HG03066 (cell line): Measurements from ENCODE around the gene TBCA.

Source experiments
- ATAC-seq: cut with Tn5 transposase; IDR thresholded peaks from one replicate; pipeline ENCODE4 v1.9.1; 2021; ENCODE audit warnings: low read depth; ENCODE audit not compliant: unreplicated experiment

The TBCA gene, protein sequence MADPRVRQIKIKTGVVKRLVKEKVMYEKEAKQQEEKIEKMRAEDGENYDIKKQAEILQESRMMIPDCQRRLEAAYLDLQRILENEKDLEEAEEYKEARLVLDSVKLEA

DNA sequence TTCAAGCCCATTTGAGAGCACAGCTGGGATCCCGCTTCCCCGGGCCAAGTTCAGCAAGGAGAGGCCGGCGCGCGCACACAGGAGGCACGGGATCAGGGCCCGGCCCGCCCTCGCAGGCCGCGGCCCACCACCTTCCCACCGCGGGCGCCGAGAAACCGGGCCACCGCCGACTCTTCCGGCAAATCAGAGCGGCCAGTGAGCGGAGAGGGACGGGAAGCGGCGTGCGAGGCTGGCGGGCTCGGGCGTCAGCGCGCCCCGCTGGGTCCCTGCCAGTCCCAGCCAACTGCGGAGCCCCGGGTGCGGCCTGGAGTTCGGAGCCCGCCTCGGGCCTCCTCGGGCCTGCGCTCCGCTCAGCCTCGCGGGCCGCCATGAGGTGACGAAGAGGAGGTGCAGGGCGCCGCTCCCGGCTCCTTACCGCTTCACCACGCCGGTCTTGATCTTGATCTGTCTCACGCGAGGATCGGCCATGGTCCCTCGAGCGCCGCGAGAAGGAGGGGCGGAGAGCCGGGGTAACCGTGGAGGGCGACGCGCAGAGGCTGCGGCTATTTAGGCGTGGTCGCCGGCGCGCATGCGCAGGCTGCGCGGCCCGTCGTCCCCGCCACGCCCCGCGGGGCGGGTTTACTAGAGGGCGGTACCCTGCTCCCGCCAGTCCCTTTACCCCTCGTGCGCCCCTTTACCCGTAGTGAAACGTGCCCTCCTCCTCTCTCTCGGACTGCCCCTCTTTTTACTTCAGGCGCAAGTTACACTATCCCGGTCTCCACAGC, at the start of gene TBCA:
Gene TBCA (minus strand): TSS at position 550 of the 764 bp plus-strand sequence. CDS start 82 bp downstream, at position 468.
- ATAC-seq: peak; percentile 86

DNA sequence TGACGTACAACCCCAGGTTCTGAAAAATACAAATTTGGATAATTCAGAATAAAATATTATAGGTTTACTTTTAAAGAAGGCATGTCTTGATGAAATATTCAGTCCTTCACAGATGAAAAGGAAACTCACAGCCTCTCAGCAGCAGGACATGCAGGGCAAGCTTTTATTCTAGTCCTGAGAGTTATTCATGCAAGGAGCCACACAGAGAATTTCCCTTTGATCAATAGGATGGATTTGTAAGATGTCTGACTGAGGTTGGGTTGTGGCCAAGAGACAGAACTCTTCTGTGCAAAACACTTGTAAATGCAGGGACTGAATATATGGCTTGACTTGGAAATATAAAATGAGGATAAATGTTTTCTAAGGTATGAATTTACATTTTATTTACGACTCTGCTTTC, 48.8 kb upstream of the TBCA start:
- no peak for ATAC-seq

DNA sequence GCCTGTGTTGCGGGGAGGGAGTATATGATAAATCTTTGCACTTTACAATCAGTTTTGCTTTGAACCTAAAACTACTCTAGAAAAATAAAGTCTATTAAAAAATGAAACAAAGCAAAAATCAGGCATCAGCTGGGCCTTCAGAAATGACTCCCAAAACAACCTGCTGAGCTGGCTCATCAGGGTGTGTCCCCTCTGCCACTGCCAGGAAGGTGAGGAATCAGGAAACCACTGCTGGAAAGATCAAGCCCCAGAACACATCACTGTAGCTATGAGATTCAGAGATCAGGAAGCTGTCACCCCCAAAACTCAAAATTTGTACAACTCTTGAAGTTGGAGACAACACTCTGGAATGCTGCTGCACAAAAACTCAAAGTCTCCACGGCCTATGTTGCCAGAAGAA, 40.5 kb upstream of the TBCA start:
- ATAC-seq: no peak

DNA sequence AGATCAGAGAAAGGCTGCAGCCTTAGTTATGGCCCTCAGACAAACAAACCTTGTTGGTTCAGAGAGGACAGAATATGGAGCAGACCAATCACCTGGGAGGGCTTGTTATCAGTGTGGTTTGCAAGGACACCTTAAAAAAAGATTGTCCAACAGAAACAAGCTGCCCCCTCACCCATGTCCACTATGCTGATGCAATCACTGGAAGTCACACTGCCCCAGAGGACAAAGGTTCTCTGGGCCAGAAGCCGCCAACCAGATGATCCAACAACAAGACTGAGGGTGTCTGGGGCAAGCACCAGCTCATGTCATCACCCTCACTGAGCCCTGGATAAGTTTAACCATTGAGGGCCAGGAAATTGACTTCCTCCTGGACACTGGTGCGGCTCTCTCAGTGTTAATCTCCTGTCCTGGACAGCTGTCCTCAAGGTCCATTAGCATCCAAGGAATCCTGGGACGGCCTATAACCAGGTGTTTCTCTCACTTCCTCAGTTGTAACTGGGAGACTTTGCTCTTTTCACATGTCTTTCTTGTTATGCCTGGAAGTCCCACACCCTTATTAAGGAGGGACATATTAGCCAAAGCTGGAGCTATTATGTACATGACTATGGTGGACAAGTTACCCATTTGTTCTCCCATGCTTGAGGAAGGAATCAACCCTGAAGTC, 36.9 kb upstream of the TBCA start:
- ATAC-seq: no peak

DNA sequence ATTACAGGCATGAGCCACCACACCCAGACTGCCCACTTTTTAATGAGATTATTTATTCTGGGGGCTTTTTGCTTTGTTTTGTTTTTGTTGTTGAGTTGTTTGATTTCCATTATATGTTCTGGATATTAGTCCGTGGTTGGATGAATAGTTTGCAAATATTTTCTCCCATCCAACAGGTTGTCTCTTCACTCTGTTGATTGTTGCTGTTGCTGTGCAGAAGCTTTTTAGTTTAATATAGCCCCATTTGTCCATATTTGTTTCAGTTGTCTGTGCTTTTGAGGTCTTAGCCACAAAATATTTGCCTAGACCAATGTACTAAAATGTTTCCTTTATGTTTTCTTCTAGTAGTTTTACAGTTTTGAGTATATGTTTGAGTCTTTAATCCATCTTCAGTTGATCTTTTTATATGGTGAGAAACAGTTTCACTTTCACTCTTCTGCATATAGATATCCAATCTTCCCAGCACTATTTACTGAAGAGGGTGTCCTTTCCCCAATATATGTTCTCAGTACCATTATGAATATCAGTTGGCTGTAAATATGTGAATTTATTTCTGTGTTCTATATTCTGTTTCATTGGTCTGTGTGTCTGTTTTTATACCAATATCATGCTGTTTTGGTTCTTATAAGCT, 30.2 kb upstream of the TBCA start:
- no peak for ATAC-seq

DNA sequence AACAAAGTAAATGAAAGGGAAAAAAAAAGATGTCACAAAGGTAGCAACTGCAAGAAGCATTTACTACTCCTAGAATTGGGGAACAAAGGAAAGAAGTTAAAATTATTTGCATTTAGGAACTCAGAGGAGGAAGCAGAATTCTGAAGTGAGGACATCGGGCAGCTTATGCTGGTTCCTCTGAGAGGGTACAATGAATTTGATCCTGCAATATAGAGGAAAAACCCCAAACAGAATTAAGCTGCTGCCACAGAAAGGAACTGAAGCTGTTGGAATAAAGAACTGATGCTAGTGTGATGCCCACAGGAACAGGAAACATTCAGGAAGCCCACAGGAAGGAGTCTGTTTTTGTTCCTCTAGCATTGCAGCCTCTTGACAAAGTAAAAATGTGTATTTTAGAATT, 22.3 kb upstream of the TBCA start:
- ATAC-seq: no peak

DNA sequence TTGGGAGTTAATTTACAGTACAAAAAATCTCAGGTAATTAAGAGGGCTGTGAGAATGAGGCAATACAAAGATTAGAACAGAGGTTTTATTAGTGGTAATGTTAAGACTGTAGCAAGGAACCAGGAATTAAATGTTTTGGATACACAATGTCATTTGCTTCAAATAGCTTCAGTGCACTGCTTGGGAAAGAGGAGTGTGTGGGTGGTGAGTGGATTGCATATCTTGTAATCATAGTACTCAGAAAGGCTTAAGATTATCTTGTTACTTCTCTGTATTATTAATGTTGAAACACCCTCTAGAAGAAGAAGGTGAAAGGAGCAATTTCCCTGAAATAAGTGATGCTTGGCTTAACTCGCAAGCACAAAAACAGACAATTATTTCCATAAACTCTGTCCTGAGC, 21.0 kb upstream of the TBCA start:
- ATAC-seq: no peak

DNA sequence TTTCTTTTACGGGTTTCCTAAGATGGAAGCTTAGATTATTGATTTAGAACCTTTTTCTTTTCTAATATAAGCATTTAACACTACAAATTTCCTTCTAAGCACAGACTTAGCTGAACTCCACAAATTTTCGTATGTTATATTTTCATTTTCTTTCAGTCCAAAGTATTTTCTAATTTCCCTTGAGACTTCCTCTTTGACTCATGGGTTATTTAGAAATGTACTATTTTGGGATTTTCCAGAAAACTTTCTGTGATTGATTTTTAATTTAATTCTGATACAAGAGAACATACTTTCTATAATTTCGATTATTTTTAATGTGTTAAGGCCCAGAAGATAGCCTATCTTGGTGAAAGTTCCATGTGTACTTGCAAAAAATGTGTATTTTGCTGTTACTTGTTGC, 19.7 kb upstream of the TBCA start:
- no peak for ATAC-seq

DNA sequence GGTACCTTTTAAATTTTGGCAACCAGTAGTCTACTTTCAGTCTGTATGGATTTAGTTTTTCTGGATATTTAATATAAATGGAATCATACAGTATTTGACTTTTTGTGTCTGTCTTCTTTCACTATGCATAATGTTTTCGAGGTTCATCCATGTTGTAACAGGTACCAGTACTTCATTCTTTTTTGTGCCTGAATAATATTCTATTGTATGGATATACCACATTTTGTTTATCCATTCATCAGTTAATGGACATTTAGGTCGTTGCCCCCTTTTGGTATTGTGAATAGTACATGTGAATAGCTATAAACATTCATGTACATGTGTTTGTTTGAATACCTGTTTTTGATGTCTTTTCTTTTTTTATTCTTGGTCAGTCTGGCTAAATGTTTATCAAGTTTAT, 19.1 kb upstream of the TBCA start:
- ATAC-seq: no peak

DNA sequence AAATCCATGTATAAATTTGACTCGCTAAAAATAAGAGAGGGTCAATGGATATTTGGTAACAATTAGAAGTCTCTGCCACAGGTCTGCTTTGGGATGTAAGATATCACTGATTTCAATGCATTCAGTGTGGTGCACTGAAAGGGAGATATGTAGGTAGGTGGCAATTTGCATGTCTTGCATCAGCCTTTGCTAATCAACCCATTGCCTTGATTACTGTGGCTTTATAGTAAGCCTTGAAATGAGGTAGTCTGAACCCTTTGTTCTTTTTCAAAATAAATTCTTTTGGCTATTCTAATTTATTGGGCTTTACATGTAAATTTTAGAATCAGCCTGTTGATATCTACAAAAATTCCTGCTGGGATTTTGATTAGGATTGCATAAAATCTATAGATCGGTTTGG, 15.8 kb upstream of the TBCA start:
- ATAC-seq: no peak

DNA sequence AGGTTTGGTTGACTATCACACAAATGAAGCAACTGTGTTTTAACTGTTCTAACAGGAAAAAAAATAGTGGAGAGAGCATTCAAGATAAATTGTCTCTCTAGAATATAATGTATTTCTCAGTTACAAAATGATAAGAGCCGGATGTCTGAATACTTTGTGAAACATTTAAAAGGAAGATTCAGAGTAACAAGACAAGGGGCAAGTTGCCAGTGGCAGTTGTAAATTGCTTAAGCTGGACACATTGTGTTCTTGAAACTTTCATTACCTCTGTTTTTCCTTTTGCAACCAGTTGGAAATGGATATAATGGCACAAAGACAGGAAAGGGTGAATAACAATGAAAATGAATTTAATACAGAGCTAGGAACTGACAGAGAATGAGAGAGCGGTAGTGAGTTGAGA, 15.2 kb upstream of the TBCA start:
- ATAC-seq: no peak

DNA sequence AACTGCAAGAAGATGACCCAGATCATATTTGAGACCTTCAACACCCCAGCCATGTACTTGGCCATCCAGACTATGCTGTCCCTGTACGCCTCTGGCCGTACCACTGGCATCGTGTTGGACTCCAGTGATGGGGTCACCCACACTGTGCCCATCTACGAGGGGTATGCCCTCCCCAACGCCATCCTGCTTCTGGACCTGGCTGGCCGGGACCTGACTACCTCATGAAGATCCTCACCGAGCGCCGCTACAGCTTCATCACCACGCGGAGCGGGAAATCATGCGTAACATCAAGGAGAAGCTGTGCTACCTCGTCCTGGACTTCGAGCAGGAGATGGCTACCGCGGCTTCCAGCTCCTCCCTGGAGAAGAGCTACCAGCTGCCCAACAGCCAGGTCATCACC, 9.1 kb upstream of the TBCA start:
- ATAC-seq: no peak

DNA sequence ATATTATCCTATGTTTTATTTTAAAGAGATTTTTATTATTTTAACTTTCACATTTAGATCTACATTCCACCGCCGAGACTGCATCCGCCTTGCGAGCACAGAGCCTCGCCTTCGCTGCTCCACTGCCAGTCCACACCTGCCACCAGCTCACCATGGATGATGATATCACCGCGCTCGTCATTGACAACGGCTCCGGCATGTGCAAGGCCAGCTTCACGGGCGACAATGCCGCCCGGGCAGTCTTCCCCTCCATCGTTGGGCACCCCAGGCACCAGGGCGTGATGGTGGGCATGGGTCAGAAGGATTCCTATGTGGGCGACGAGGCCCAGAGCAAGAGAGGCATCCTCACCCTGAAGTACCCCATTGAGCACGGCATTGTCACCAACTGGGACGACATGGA, 8.6 kb upstream of the TBCA start:
- ATAC-seq: no peak

DNA sequence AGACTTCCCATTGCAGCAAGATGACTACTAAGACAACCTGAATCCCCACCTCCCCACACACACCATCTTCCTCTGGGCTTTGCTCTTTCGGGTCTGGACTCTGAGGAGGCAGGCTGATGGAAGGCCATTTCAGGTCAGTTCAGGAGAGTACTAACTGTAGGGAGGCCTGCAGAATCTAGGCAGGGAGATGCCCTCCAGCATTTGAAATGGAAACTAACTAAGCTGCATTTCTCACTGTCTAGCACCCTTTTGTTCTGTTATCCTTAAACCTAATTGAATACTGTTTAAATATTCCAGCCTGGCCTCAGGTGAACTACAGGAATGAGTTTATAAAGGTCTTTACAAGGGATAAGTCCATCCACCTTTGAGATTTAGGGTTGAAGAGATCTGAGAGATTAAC, 4.9 kb upstream of the TBCA start:
- no peak for ATAC-seq

DNA sequence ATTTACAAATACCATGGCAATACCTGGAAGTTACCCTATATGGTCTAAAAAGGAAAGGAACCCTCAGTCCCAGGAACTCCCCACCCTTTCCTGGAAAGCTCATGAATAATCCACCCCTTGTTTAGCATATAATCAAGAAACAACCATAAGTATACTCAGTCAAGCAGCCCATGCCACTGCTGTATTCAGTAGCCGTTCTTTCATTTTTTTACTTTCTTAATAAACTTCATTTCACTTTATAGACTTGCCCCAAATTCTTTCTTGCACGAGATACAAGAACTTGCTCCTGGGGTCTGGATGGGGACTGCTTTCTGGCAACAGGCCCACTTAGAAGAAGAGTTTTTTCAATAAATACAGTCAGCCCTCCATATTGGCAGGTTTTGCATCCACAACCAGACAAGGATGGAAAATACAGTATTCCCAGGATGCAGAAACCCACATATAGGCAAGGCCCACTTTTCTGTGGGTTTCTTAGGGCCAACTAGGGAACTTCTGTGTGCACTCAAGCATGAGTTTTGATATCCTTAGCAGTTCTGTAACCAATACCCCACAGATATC, 2.8 kb upstream of the TBCA start:
- no peak for ATAC-seq

DNA sequence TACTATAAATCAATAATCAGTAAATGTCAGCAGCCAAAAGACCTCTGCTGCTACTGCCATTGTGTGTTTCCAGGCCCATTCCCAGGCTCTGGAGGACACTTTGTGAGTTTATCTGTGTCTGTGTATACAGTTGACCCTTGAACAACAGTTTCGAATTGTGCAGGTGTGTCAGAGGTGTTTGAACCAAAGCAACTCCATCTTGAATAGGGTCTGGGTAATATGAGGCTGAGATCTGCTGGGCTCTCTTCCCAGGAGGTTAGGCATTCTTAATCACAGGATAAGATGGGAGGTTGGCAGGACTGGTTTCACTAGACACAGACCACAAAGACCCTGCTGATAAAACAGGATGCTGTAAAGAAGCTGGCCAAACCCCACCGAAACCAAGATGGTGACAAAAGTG, 2.3 kb upstream of the TBCA start:
- ATAC-seq: no peak

DNA sequence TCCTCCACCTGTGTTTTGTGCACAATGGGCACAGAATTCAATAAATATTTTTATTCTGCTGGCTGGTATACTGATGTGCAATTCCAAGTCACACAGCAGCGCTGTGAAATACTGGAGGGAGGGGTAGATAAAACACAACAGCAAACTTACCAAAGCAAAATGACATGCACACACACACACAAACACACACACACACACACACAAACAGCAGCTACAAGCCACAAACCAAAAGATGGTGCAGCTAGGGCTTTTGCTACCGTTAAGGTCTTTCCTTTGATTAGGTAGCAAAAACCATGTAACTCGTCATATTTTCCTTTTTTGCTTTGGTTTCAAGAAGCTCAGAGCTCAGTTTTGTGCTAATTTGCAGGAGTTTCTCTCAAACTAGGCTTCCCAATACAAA, 1.8 kb upstream of the TBCA start:
- ATAC-seq: no peak

DNA sequence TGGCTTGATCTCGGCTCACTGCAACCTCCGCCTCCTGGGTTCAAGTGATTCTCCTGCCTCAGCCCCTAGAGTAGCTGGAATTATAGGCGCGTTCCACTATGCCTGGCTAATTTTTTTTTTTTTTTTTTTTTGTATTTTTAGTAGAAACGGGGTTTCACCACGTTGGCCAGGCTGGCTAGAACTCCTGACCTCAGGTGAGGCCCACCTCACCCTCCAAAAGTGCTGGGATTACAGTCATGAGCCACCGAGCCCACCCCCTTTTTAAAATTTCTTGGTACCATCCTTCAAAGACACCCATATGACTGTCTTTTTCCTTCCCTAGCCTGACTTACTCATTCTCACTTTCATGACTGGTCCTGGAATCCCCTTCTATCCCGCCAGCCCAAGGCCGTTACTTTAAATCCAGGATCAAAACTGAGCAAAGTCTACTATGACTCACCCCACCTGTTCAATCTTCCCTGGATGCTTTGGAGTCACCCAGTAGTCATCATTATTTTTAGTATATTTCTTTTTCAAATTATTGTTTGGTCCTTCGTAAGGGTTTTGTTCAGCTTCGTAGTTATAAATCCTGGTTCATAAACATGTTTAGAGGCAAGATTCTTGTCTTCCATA, 1.2 kb upstream of the TBCA start:
- no peak for ATAC-seq

DNA sequence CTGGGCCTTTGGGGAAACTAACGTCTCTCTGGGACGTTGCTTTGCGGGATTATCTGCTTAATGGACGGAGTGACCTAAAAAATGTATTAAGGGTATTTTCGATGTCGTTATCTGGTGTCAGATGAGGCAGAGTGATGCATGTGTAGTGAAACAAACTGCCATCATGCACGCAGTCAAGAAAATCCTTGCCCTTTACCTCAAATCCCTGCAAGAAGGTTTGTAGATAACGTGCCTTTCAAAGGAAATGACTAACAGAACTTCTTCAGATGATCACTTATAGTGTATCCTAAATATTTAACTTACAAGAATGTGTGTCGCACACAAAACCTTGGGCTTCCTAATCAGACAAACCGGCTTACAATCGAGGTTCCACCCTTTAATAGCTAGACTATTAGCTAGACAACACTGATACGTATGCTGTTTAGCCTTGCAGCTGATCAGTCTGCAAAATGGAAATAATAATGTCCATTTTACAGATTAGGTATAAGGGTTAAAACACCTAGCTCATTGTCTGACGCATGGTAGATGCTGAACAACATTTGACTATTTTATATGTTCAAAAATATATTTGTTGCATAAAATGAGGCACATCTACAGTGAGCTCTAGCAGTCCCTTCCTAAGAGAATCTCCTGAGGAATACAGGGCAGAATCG, 541 bp upstream of the TBCA start:
- ATAC-seq: no peak

DNA sequence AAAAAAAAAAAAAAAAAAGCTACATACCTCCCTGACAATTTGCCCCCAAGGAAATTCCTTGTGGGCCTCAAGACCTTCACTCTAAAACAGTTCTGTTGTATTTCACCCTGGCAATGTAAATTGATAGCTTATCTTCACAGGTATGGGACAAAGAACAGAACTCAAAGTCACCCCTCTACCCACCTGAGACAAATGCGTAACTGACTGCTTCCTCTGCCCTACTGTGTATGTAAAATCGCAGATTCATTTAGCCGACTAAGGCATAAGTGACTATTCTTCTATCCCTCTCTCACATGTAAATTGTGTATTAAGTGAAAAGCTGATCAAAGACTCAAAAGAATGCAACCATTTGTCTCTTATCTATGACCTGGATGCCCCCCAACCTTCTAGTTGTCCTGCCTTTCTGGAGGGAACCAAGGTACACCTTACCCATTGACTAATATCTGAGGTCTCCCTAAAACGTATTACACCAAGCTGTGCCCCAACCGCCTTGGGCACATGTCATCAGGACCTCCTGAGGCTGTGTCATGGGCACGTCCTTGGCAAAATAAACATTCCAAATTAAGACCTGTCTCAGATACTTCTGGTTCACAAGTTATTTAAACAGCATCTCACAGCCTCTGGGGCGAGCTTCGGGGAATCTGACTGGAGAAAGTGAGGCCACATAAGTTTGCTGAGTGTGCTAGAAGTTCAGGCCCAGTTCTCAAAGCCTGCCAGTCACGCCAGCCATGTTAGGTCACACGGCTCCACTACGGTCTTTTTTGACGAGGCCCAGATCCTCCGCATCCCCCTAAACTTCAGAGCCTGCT, 954 bp downstream of the TBCA start:
- ATAC-seq: peak; percentile 24
